OCI-LY1 (cell line): ENCODE results near the gene DNAI7.

Experiments used
- H2AFZ ChIP-seq: fragments of 200-600 bp; sonication (generic), shearing (Covaris generic); 2 replicates; pipeline ENCODE4 v1.6.0; 2014; ENCODE audit warnings: antibody characterized with exemption, mild to moderate bottlenecking, low read length
- H3F3A ChIP-seq: fragments of 200-600 bp; sonication (generic), shearing (Covaris generic); 2 replicates; pipeline ENCODE4 v1.6.0; 2014; ENCODE audit warnings: mild to moderate bottlenecking, antibody characterized with exemption, low read length, moderate library complexity; ENCODE audit not compliant: insufficient read depth
- H3K27ac ChIP-seq: fragments of 200-600 bp; sonication (generic); 2 replicates; pipeline ENCODE4 v1.5.1; 2014; ENCODE audit warnings: low read length, mixed run types, mild to moderate bottlenecking, low read depth; ENCODE audit not compliant: poor library complexity, severe bottlenecking
- H3K27me3 ChIP-seq: fragments of 200-600 bp; sonication (generic); 2 replicates; pipeline ENCODE4 v1.6.0; 2014; ENCODE audit warnings: antibody characterized with exemption, mild to moderate bottlenecking, low read length, moderate library complexity; ENCODE audit not compliant: insufficient read depth
- H3K36me3 ChIP-seq: fragments of 200-600 bp; sonication (generic); 2 replicates; pipeline ENCODE4 v1.6.1; 2014; ENCODE audit warnings: mild to moderate bottlenecking, antibody characterized with exemption, low read length, moderate library complexity, mixed read lengths; ENCODE audit not compliant: insufficient read depth
- H3K4me1 ChIP-seq: fragments of 200-600 bp; sonication (generic); 2 replicates; pipeline ENCODE4 v1.5.1; 2014; ENCODE audit warnings: mild to moderate bottlenecking, low read length, moderate library complexity; ENCODE audit not compliant: insufficient read depth, severe bottlenecking
- H3K4me2 ChIP-seq: fragments of 200-600 bp; sonication (generic), shearing (Covaris generic); 2 replicates; pipeline ENCODE4 v1.6.1; 2014; ENCODE audit warnings: low read length
- H3K4me3 ChIP-seq: fragments of 200-600 bp; sonication (generic); 2 replicates; pipeline ENCODE4 v1.5.1; 2014; ENCODE audit warnings: low read length, low read depth, mild to moderate bottlenecking, mixed read lengths; ENCODE audit not compliant: poor library complexity, severe bottlenecking
- H3K79me2 ChIP-seq: fragments of 200-600 bp; shearing (Covaris generic); 2 replicates; pipeline ENCODE4 v1.6.1; 2016; ENCODE audit warnings: mixed run types, low read length, mixed read lengths; ENCODE audit not compliant: insufficient read depth
- H3K9ac ChIP-seq: fragments of 200-600 bp; sonication (generic), shearing (Covaris generic); 2 replicates; pipeline ENCODE4 v1.6.1; 2014; ENCODE audit warnings: mild to moderate bottlenecking, low read length, mixed read lengths
- H3K9me2 ChIP-seq: fragments of 200-600 bp; sonication (generic), shearing (Covaris generic); 2 replicates; pipeline ENCODE4 v1.6.1; 2014; ENCODE audit warnings: low read depth, mild to moderate bottlenecking, low read length, mixed read lengths
- H3K9me3 ChIP-seq: fragments of 200-600 bp; shearing (Covaris generic); 2 replicates; pipeline ENCODE4 v1.6.1; 2014; ENCODE audit warnings: low read length, mixed read lengths
- H4K20me1 ChIP-seq: fragments of 200-600 bp; sonication (generic), shearing (Covaris generic); 2 replicates; pipeline ENCODE4 v1.6.0; 2016; ENCODE audit warnings: mild to moderate bottlenecking, low read length; ENCODE audit not compliant: insufficient read depth
- CTCF ChIP-seq: fragments of 200-600 bp; sonication (generic), shearing (Covaris generic); IDR thresholded peaks from 2 replicates; pipeline ENCODE4 v1.5.1; 2017; ENCODE audit warnings: mild to moderate bottlenecking, antibody characterized with exemption, low read length, moderate library complexity, mixed read lengths
- EZH2 ChIP-seq: fragments of 200-600 bp; sonication (generic), shearing (Covaris generic); IDR thresholded peaks from 2 replicates; pipeline ENCODE4 v1.8.0; 2017; ENCODE audit warnings: borderline replicate concordance, mixed run types, mild to moderate bottlenecking, antibody characterized with exemption, low read length, moderate library complexity, mixed read lengths

Gene DNAI7

DNA sequence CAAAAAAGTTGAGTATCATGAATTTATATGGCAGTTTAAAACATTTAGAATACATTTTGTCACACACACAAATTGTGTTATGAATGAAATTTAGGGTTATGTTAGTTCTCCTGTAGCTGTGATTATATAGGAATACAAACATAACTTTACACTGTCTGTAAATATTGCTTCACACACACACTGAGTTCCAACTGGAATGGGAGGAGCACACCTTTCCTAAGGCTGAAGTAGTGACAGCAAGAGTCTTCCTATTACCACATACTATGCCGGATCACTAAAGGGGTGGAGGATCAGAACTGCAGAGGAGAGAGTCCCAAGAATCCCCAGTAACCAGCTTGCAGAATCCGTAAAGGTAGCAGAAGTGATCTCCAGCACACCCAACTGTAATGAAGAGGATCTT, 63.7 kb downstream of the DNAI7 start:
- Histone ChIP-seq H4K20me1 (no peaks in the 10 kb centered on the region), H3K27me3 (no peaks in the 10 kb centered on the region), H3K4me2 (no peak overlapping the region), H3K4me3 (no peak overlapping the region), H2AFZ (no peak overlapping the region), H3K9me2 (no peaks in the 10 kb centered on the region), H3K27ac (no peak overlapping the region), H3K4me1 (peaks cover 11% of the 10 kb centered on the region), H3K9me3 (no peaks in the 10 kb centered on the region), H3K79me2 (no peaks in the 10 kb centered on the region), H3K9ac (no peak overlapping the region), H3F3A (no peaks in the 10 kb centered on the region; the same call in 1 of the 2 replicates), H3K36me3 (no peaks in the 10 kb centered on the region)
- no peak for TF ChIP-seq EZH2
- no peak for TF ChIP-seq CTCF

GRCh38 chr12:25130741-25131188, 64.2 kb downstream of the DNAI7 start:
- no peak overlapping the region for H3K9ac ChIP-seq
- TF ChIP-seq CTCF: peak; percentile 65
- no peak for TF ChIP-seq EZH2

DNA sequence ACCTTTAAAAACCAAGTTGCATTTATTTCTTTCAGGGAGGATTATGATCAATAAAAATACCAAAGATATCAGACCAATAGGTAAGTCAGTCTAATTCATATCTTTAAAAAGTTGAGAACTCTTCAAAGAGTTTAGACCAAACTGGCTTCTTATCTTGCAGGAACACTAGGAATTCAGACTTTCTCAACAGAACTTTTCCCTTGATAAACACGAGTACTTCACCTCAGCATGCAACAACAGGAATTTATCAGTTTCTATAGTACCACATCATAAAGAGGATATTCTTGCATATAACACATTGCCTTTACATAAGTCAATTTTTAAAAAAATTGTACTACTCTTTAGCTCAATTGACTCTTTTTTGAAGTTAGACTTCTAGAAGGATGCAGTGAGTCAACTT, 68.2 kb downstream of the DNAI7 start:
- no peak overlapping the region for H2AFZ ChIP-seq
- H3K27ac ChIP-seq: no peak overlapping the region
- TF ChIP-seq CTCF: no peak
- TF ChIP-seq EZH2: no peak
- peaks cover 11% of the 10 kb centered on the region for H3K4me1 ChIP-seq
- H3K4me2 ChIP-seq: no peak overlapping the region
- H4K20me1 ChIP-seq: no peaks in the 10 kb centered on the region
- no peaks in the 10 kb centered on the region for H3K79me2 ChIP-seq
- H3K36me3 ChIP-seq: no peaks in the 10 kb centered on the region
- H3K9ac ChIP-seq: no peak overlapping the region
- H3K9me2 ChIP-seq: no peaks in the 10 kb centered on the region
- no peak overlapping the region for H3K4me3 ChIP-seq
- no peaks in the 10 kb centered on the region for H3F3A ChIP-seq
- no peaks in the 10 kb centered on the region for H3K27me3 ChIP-seq
- no peaks in the 10 kb centered on the region for H3K9me3 ChIP-seq

More at GRCh38 chr12:25130741-25131188, 64.2 kb downstream of the DNAI7 start:
- Histone ChIP-seq H3K27me3 (no peaks in the 10 kb centered on the region), H3K27ac (no peak overlapping the region), H4K20me1 (no peaks in the 10 kb centered on the region), H3K9me2 (no peaks in the 10 kb centered on the region), H3K79me2 (no peaks in the 10 kb centered on the region), H3K4me1 (peaks cover 11% of the 10 kb centered on the region), H3F3A (no peaks in the 10 kb centered on the region; the same call in 1 of the 2 replicates), H3K4me2 (no peak overlapping the region), H3K4me3 (no peak overlapping the region), H3K9me3 (no peaks in the 10 kb centered on the region), H2AFZ (no peak overlapping the region), H3K36me3 (no peaks in the 10 kb centered on the region)
